Measurements from ENCODE around the gene CAMTA1. TPM values are rescaled to one million over a fixed set of nuclear protein-coding genes. Genes with fewer than 3 reads are reported as not detected.

The CAMTA1 gene
- polyA plus RNA-seq, 1 experiment = 64.9 TPM

DNA sequence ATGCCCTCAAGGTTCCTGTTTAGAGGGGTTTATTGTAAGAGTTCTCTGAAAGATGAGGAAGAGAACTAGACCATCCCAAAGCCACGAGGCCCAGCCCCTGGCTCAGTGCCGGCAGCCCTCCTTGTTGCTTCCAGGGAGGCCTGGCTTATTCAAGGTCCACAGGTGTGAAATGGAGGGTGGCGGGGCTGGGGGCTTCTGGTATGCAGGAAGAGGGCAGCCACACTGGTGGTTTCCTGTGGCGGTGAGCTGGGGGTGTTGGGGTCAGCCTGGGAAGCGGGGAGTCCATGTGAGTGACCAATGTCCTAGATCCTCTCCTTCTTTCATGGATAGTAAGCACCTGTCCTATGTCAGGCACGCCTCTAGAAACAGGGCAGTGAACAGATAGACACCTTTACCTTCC is 138.2 kb downstream of the CAMTA1 start:
- Histone ChIP-seq H3K9me3 (ENCODE audit: control insufficient read depth, insufficient read depth, low read length) (no peaks in the 10 kb centered on the region; the same call in none of the 2 replicates), H3K27ac (ENCODE audit: low read depth, low read length) (no peak overlapping the region), H3K27me3 (ENCODE audit: control insufficient read depth, insufficient read depth, low read length) (peaks cover 35% of the 10 kb centered on the region), H3K4me3 (ENCODE audit: low read depth, low read length) (no peak overlapping the region)
- CTCF ChIA-PET = no interaction called here
- DNase-seq (ENCODE audit: low read depth, low spot score) = no peak
- TF ChIP-seq, protein P1, sequence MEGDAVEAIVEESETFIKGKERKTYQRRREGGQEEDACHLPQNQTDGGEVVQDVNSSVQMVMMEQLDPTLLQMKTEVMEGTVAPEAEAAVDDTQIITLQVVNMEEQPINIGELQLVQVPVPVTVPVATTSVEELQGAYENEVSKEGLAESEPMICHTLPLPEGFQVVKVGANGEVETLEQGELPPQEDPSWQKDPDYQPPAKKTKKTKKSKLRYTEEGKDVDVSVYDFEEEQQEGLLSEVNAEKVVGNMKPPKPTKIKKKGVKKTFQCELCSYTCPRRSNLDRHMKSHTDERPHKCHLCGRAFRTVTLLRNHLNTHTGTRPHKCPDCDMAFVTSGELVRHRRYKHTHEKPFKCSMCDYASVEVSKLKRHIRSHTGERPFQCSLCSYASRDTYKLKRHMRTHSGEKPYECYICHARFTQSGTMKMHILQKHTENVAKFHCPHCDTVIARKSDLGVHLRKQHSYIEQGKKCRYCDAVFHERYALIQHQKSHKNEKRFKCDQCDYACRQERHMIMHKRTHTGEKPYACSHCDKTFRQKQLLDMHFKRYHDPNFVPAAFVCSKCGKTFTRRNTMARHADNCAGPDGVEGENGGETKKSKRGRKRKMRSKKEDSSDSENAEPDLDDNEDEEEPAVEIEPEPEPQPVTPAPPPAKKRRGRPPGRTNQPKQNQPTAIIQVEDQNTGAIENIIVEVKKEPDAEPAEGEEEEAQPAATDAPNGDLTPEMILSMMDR (IDR thresholded peaks at IDR 0.05; ENCODE audit: low read depth, low read length) = no peak
- POLR2A ChIA-PET = no interaction called here

DNA sequence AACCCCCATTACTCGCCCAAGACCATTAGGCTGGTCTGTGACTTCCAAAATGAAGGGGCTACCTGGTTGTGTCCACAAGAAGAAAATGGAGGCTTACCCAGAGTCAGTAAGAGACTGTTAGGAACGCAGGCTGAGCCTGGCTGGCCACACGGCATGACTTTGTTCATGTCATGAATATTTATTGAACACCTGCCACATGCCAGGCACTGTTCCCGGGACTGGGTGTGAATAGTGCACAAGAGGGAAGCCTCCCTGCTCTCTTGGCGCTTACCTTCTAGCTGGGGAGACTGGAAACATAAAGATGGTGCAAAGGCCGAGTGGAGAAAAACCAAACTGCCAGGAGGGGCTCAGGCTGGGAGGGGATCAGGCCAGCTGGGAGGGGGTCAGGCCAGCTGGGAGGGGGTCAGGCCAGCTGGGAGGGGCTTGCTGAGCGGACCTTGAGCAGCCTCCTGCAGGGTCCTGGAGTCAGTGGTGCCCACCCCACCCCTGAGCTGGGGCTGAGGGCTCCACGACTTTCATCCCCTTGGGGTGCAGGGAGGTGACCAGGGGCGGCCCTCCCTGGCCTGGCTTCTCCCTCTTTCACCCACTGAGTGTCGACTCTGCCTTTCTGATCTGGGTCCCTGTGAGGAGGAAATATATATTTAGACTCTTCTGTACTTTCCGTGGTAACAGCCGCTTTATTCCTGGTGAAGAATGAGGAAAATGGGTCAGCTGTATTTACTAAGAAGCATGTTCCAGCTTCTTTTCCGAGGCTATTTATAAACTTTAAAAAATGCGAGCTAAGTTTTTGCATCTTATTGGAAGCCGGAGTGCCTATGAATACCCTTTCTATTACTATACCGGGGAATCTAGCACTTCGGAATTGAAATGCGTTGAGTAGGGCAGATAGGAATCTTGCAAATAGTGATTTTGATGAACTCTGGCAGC is 139.0 kb downstream of the CAMTA1 start:
- ChIA-PET CTCF (no interaction called here), POLR2A (no interaction called here)
- Histone ChIP-seq H3K4me3 (ENCODE audit: low read depth, low read length) (no peak overlapping the region), H3K9me3 (ENCODE audit: control insufficient read depth, insufficient read depth, low read length) (no peaks in the 10 kb centered on the region; the same call in none of the 2 replicates), H3K27ac (ENCODE audit: low read depth, low read length) (no peak overlapping the region), H3K27me3 (ENCODE audit: control insufficient read depth, insufficient read depth, low read length) (peaks cover 35% of the 10 kb centered on the region)
- no peak for DNase-seq (ENCODE audit: low read depth, low spot score)
- TF ChIP-seq, protein P1 (IDR thresholded peaks at IDR 0.05; ENCODE audit: low read depth, low read length) = no peak

GRCh38 chr1:6924891-6925290 is 139.6 kb downstream of the CAMTA1 start:
- H3K27ac ChIP-seq (ENCODE audit: low read depth, low read length) = no peak overlapping the region
- H3K4me3 ChIP-seq (ENCODE audit: low read depth, low read length) = no peak overlapping the region
- TF ChIP-seq, protein P1 (IDR thresholded peaks at IDR 0.05; ENCODE audit: low read depth, low read length) = no peak
- CTCF ChIA-PET = no interaction called here
- DNase-seq (ENCODE audit: low read depth, low spot score) = no peak
- no peaks in the 10 kb centered on the region; the same call in none of the 2 replicates for H3K9me3 ChIP-seq (ENCODE audit: control insufficient read depth, insufficient read depth, low read length)
- peaks cover 36% of the 10 kb centered on the region for H3K27me3 ChIP-seq (ENCODE audit: control insufficient read depth, insufficient read depth, low read length)
- POLR2A ChIA-PET = no interaction called here

- TF ChIP-seq, protein P1 (IDR thresholded peaks at IDR 0.05; ENCODE audit: low read depth, low read length) = no peak
- peaks cover 48% of the 10 kb centered on the region for H3K27me3 ChIP-seq (ENCODE audit: control insufficient read depth, insufficient read depth, low read length)
- ChIA-PET POLR2A (no interaction called here), CTCF (interaction anchor here (0.6 kb wide), 1 partner anchor 225 kb away, joined by 3 read pairs; no protein-coding TSS in a partner anchor)
- no peak for DNase-seq (ENCODE audit: low read depth, low spot score)
- H3K27ac ChIP-seq (ENCODE audit: low read depth, low read length) = no peak overlapping the region
- H3K4me3 ChIP-seq (ENCODE audit: low read depth, low read length) = no peak overlapping the region
- no peaks in the 10 kb centered on the region for H3K9me3 ChIP-seq (ENCODE audit: control insufficient read depth, insufficient read depth, low read length)
These were observed 142.4 kb downstream of the CAMTA1 start for GRCh38 chr1:6927626-6928025.
